ENCODE data around the gene COL4A1.

DNA sequence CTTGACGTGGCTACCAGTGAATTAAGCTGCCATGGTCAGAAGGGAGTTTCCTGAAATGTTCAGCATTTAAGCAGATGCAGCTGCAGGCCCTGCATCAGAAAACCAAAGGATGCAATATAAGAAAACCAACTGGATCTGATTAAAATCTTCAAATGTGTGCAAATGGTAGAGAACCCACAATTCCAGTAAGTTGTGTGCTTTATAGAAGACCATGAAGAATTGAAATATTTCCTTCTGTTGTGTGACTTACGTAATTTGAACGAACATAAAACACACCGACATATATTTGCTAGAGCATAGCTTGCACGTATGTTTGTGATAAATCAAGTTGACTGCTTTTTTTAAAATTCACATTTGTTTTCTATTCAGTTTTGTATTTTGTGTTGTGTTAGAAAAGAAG lies 191.4 kb downstream of the COL4A1 start:
- TF ChIP-seq, protein P1, sequence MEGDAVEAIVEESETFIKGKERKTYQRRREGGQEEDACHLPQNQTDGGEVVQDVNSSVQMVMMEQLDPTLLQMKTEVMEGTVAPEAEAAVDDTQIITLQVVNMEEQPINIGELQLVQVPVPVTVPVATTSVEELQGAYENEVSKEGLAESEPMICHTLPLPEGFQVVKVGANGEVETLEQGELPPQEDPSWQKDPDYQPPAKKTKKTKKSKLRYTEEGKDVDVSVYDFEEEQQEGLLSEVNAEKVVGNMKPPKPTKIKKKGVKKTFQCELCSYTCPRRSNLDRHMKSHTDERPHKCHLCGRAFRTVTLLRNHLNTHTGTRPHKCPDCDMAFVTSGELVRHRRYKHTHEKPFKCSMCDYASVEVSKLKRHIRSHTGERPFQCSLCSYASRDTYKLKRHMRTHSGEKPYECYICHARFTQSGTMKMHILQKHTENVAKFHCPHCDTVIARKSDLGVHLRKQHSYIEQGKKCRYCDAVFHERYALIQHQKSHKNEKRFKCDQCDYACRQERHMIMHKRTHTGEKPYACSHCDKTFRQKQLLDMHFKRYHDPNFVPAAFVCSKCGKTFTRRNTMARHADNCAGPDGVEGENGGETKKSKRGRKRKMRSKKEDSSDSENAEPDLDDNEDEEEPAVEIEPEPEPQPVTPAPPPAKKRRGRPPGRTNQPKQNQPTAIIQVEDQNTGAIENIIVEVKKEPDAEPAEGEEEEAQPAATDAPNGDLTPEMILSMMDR (IDR thresholded peaks at IDR 0.05; ENCODE audit: insufficient read depth, low read length): no peak
- TF ChIP-seq, protein P2, sequence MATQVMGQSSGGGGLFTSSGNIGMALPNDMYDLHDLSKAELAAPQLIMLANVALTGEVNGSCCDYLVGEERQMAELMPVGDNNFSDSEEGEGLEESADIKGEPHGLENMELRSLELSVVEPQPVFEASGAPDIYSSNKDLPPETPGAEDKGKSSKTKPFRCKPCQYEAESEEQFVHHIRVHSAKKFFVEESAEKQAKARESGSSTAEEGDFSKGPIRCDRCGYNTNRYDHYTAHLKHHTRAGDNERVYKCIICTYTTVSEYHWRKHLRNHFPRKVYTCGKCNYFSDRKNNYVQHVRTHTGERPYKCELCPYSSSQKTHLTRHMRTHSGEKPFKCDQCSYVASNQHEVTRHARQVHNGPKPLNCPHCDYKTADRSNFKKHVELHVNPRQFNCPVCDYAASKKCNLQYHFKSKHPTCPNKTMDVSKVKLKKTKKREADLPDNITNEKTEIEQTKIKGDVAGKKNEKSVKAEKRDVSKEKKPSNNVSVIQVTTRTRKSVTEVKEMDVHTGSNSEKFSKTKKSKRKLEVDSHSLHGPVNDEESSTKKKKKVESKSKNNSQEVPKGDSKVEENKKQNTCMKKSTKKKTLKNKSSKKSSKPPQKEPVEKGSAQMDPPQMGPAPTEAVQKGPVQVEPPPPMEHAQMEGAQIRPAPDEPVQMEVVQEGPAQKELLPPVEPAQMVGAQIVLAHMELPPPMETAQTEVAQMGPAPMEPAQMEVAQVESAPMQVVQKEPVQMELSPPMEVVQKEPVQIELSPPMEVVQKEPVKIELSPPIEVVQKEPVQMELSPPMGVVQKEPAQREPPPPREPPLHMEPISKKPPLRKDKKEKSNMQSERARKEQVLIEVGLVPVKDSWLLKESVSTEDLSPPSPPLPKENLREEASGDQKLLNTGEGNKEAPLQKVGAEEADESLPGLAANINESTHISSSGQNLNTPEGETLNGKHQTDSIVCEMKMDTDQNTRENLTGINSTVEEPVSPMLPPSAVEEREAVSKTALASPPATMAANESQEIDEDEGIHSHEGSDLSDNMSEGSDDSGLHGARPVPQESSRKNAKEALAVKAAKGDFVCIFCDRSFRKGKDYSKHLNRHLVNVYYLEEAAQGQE (IDR thresholded peaks at IDR 0.05; ENCODE audit: insufficient replicate concordance, low read depth): no peak
- no peak for TF ChIP-seq POLR2AphosphoS5 (IDR thresholded peaks at IDR 0.05; ENCODE audit: low read depth)
